DLD1 (cell line): ENCODE results near the gene NAV3.

Experiments
- in situ Hi-C: cut with HindIII; loops from 2 replicates; pipeline ENCODE4 v1.10.0; 2017; ENCODE audit warnings: low sequenced_read_pairs

The NAV3 gene

GRCh38 chr12:78176643-78177042 lies 345.9 kb downstream of the NAV3 start:
- in situ Hi-C loops: no loop called here

DNA sequence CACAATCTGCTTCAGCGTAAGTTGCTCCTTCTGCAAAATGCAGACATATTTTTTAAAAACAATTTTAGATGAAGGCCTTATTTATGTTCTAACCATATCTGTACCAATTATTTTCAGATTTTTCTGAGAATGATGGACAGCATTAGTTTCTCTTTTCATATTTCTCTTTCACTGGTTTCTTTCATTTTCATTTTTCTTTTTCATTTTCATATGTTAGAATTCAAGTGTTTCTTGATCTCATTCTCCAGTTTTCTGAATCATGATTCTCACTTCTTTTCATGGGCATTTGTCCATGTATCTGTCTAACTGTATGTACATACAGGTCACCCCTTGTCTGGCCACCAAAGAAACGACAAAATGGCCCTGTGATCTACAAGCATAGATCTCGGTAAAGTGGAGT lies 346.6 kb downstream of the NAV3 start:
- in situ Hi-C loops: no loop called here

DNA sequence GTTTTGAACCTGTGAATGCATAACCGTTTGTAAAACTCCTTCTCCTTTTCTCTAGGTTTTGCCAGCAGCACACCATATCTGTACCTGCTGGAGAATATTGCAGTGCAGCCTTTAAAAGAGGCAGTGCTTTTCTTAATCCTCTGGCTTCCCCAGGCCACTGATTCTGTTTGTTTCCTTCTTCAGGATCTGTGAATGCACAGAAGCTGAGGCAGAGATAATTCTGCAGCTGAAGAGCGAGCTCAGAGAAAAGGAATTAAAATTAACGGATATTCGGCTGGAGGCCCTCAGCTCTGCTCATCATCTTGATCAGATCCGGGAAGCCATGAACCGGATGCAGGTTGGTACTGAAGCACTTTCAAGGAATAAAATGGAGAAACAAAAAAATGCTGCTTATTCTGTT lies 348.7 kb downstream of the NAV3 start:
- in situ Hi-C loops: no loop called here

- in situ Hi-C loops: no loop called here
Measured at GRCh38 chr12:78181544-78182162, 351.0 kb downstream of the NAV3 start.

- in situ Hi-C loops: no loop called here
Measured at GRCh38 chr12:78183824-78184223, 353.1 kb downstream of the NAV3 start.

GRCh38 chr12:78185109-78185508 lies 354.4 kb downstream of the NAV3 start:
- in situ Hi-C loops: no loop called here

DNA sequence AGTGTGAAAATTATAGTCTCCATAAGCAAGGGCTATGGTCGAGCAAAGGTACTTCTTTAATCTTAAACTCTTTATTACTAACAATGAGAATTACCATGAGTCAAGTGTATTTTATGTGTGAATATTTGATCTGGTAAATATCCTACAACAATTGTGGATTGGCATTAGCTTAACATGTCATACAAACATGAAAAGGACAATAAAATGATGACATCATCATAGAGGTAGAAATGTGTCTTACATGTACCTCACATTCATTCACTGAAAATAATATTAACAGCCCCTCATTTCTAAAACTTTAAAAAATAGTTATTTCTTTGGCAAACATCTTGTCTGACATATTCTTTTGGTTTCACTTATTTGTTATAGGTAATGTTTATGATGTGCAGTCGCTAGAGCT lies 355.0 kb downstream of the NAV3 start:
- in situ Hi-C loops: no loop called here

DNA sequence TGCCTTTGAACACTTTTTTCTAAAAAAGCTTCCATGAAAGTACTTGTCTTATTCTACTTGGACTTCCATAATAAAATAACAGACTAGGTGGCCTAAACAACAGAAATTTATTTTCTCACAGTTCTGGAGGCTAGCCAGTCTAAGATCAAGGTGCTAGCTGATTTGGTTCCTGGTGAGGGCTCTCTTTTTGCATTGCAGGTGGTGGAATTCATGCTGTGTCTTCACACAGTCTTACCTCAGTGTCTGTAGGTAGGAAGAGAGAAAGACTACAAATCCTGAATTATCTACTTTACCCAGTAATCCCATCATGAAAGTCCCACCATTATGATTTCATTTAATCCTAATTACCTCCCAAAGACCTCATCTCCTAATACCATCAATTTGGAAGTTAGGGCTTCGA lies 356.0 kb downstream of the NAV3 start:
- in situ Hi-C loops: no loop called here

DNA sequence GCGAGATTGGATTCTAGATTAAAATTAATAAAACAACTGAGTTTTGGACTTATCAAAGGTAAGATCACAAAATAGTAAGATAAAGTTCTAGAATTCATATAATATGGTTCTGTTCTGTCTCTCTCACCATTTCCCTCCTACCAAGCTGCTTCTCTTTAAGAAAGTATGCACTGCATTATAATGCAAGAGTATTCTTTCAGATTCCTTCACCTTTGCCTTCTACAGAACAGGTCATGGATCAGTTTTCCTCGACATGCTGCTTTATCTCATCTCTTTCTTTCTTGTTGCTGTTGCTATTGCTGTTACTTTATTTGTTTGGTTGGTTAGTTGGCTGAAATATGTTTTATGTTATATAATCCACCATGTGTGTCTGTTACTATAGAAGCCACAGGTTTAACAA lies 357.0 kb downstream of the NAV3 start:
- in situ Hi-C loops: no loop called here

DNA sequence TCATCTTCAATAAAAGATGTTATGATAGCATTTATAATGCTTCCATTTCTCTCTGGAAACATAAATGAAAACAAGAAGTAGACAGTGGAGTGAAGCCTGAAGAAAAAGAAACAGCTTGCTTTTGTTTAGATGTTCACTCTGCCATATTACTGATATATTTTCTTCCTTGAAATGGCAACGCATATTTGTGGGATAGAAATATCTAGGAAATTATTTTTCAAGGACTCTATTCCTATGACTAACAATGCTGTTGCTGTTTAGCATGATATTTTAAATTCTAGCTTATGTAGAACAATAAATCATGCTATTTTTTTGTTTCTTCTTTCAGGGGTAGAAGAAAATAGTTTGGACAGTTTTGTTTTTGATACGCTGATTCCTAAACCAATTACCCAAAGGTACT lies 359.0 kb downstream of the NAV3 start:
- in situ Hi-C loops: no loop called here

- in situ Hi-C loops: no loop called here
Measured at GRCh38 chr12:78191611-78192010, 360.9 kb downstream of the NAV3 start.

GRCh38 chr12:78192979-78193378 lies 362.3 kb downstream of the NAV3 start:
- in situ Hi-C loops: no loop called here

- in situ Hi-C loops: no loop called here
Measured at GRCh38 chr12:78194448-78194847, 363.8 kb downstream of the NAV3 start.

DNA sequence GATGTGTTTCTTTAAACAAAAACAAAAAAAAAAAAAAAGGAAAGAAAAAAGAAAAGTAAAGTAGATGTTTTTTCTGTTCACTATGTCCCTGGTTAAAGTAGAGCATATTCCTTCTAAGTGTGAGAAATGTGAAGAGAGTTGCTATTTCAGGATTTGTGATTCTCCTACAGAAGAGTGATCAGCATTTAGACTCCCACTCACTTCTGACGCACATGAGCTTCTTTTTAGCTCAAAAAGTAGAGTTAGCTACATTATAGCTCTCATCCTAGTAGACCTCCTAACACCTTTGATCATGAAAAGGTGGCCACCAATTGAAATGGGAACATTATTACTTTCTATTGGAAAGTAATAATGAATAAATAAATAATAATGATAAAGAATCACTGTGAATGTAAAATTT lies 368.2 kb downstream of the NAV3 start:
- in situ Hi-C loops: no loop called here

DNA sequence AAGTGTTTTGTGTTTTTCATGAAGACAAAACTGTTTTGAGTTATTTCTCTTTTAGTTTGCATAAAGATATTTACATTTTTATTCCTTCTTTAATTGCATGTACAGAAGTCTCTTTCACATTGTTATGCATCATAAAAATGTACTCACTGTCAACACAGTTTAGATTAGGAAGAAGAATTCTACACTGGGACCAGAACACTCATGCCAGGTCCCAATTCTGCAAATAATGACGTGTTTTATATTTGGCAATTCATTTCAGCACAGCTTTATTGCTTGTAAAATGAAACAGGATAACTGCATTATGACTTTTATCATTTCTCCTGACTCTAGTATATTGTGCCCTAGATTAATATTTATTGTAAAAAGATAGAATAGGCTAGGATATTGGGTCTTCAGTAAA lies 369.2 kb downstream of the NAV3 start:
- in situ Hi-C loops: no loop called here

DNA sequence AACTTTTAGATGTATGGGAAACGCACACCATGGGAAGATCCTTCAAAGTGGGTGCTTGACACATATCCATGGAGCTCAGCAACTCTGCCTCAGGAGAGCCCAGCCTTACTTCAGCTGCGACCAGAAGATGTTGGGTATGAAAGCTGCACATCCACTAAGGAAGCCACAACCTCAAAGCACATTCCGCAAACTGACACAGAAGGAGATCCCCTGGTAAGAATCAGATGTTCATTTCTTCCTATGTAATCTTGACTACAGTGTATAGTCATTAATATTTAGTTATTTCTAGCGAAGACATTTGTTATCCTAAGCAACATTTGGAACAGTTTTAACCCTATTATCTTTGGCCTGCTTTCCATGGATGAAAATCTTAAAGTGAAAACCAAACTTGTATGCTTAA lies 374.2 kb downstream of the NAV3 start:
- in situ Hi-C loops: no loop called here

DNA sequence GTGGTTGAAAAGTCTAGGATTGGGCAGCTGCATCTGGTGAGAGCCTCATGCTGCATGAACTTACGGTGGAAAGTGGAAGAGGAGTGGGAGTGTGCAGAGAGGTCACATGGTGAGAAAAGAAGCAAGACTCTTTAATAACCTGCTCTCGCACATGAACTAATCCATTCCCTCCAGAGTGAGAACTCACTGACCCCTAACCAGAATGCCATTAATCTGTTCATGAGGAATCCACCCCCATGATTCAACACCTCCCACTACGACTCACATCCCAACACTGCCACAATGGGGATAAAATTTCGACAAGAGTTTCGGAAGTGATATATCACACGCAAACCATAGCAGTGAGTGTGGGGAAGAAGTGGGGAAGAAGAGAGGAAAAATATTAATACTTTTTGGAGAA lies 377.4 kb downstream of the NAV3 start:
- in situ Hi-C loops: no loop called here

DNA sequence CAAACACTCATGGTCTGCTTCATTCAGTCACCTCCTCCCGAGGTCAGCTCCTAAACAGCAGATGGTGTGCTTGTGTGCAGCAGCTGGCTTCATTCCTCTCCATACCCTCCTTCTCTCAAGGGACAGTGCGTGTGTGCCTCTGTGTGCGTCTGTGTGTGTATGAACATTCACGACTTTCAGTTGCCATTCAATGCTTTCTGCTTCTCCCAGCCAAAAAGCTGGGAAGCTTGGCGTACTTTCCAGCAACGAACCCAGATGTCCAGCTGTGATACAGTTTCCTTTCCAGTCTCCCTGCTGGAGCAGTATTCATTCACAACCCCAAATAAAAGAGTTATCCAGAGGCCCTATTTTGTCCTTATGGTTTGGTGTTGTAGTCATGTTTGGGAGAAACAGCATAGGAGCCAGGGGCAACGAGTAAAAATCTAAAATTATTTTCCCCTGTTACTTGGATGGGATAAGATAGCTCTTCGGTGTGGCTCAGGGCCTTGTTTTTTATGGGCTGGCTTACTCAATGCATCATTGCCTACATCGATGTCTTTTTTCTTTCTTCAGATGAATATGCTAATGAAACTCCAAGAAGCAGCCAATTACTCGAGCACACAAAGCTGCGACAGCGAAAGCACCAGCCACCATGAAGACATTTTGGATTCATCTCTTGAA lies 379.3 kb downstream of the NAV3 start:
- in situ Hi-C loops: no loop called here

GRCh38 chr12:78210506-78210860 lies 379.8 kb downstream of the NAV3 start:
- in situ Hi-C loops: no loop called here

DNA sequence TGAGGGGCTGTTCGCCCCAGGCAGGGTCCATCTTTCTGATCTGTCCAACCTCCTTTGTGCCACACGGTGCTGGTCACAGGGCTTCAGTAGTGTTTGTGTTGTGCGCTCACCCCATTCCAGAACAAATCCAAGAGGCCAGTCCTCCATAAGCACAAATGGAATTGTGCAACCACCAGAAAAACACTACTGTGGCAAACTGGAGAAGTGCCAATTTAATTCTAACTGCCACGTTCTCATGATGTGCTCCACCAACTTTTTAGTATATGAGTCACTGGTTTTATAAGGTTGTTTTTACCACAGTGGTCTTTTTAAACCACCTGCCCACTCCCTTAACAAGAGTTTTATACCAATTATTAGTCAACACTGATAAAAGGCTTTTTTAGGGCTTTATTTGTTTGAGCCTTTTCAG lies 380.2 kb downstream of the NAV3 start:
- in situ Hi-C loops: no loop called here

DNA sequence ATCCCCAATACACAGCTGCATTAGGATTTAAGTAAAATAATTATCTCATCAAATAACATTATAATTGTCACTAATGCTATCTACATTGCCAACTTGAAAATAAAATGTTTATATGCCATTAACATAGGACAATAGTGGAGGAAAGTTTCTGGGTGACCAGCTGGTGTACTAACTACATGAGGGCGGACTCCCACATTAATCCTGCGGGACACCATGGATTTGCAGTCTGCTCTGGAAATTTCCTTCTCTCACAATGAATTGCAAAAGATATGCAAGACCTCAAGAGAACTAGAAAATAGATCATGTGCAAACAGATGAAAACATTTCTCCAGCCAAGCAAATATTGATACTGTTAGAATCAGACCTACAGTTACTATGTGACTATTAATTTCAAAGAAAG lies 390.1 kb downstream of the NAV3 start:
- in situ Hi-C loops: no loop called here

GRCh38 chr12:78224154-78224553 lies 393.5 kb downstream of the NAV3 start:
- in situ Hi-C loops: no loop called here

DNA sequence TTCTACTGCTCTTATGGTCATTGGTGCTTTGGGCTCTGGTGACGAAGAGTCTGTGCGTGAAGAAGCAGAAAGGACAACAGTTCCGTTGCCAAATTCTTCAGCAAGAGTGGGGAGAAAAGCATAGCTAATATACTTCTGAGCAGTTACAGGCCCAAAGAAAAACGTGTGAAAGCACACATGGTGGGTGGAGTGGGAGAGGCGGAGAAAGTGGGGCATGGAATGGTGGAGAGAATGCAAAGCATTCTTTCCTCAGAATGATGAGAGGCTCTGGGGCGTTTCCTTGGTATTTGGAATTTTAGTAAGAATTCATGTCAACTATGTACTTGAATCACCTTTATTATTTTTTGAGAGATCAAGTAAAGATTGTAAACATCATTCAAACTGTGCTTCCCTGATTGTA lies 396.1 kb downstream of the NAV3 start:
- in situ Hi-C loops: no loop called here
